HEK293 (cell line): ENCODE measurements around the gene ZFAND3.

Experiments used
- CTCF ChIA-PET: fragments of 350-600 bp; formaldehyde crosslinking; extraction: SDS; loops from one replicate; lab custom pipeline; 2021; ENCODE audit warnings: antibody characterized with exemption; lab: Yijun Ruan, JAX
- POLR2A ChIA-PET: fragments of 300-600 bp; formaldehyde crosslinking; extraction: SDS; loops from one replicate; lab custom pipeline; 2020; ENCODE audit warnings: antibody characterized with exemption, inconsistent platforms; lab: Yijun Ruan, JAX
- H3K27ac ChIP-seq: fragments of 200-500 bp; sonication (Bioruptor generic); 2 replicates; pipeline ENCODE4 v1.5.1; 2014; ENCODE audit warnings: low read depth, low read length, control low read depth, inconsistent platforms; ENCODE audit errors: extremely low read depth
- H3K36me3 ChIP-seq, 2 experiments: fragments of 200-500 bp in 1 of 2; sonication (Bioruptor generic) in 1 of 2; 1 replicate in 1 of 2; 2 replicates in 1 of 2; pipeline ENCODE4 v1.5.1; 2014 to 2017; ENCODE audit warnings: inconsistent platforms in 2 of 2, low read length in 2 of 2; ENCODE audit not compliant: control insufficient read depth in 2 of 2, insufficient read depth in 1 of 2
- H3K4me1 ChIP-seq: fragments of 200-500 bp; sonication (Bioruptor generic); 2 replicates; pipeline ENCODE4 v1.5.1; 2014; ENCODE audit warnings: mild to moderate bottlenecking, low read length, inconsistent platforms; ENCODE audit not compliant: control insufficient read depth, insufficient read depth
- H3K4me3 ChIP-seq: 2 replicates; pipeline ENCODE4 v1.5.1; 2011; ENCODE audit warnings: low read depth, mild to moderate bottlenecking, control low read depth, low read length, moderate library complexity
- H3K9me3 ChIP-seq: fragments of 200-500 bp; sonication (Bioruptor generic); 2 replicates; pipeline ENCODE4 v1.5.1; 2014; ENCODE audit warnings: low read depth, low read length, inconsistent platforms; ENCODE audit not compliant: control insufficient read depth, insufficient read depth
- GLI2 ChIP-seq: fragments of 450-650 bp; formaldehyde crosslinking; IDR thresholded peaks from 2 replicates; pipeline ENCODE4; 2017; ENCODE audit warnings: missing biosample characterization, missing genetic modification characterization, low read depth, borderline replicate concordance
- PRDM10 ChIP-seq: fragments of 450-650 bp; formaldehyde crosslinking; IDR thresholded peaks from 2 replicates; pipeline ENCODE4 v1.5.1; 2016; ENCODE audit warnings: missing biosample characterization, missing genetic modification characterization
- WT1 ChIP-seq: fragments of 450-650 bp; formaldehyde crosslinking; IDR thresholded peaks from 2 replicates; pipeline ENCODE4 v1.5.1; 2016; ENCODE audit warnings: missing biosample characterization, missing genetic modification characterization
- ZIC2 ChIP-seq: fragments of 450-650 bp; formaldehyde crosslinking; IDR thresholded peaks from 2 replicates; pipeline ENCODE4 v1.5.1; 2016; ENCODE audit warnings: missing biosample characterization, missing genetic modification characterization
- ZNF214 ChIP-seq: fragments of 450-650 bp; formaldehyde crosslinking; IDR thresholded peaks from 2 replicates; pipeline ENCODE4 v1.5.1; 2017; ENCODE audit warnings: missing biosample characterization, mild to moderate bottlenecking, missing genetic modification characterization, borderline replicate concordance
- ZNF23 ChIP-seq: fragments of 450-650 bp; formaldehyde crosslinking; IDR thresholded peaks from 2 replicates; pipeline ENCODE4 v1.5.1; 2016; ENCODE audit warnings: missing biosample characterization, missing genetic modification characterization, borderline replicate concordance
- ZNF341 ChIP-seq: fragments of 450-650 bp; formaldehyde crosslinking; IDR thresholded peaks from 2 replicates; pipeline ENCODE4; 2016; ENCODE audit warnings: low read depth, missing biosample characterization, missing genetic modification characterization
- ZNF514 ChIP-seq: fragments of 450-650 bp; formaldehyde crosslinking; IDR thresholded peaks from 2 replicates; pipeline ENCODE4 v1.5.1; 2016; ENCODE audit warnings: missing biosample characterization, missing genetic modification characterization
- ZNF555 ChIP-seq: fragments of 450-650 bp; formaldehyde crosslinking; conservative IDR thresholded peaks from 2 replicates; pipeline ENCODE4 v1.5.1; 2017; ENCODE audit warnings: missing biosample characterization, mild to moderate bottlenecking, missing genetic modification characterization, inconsistent platforms
- ZNF621 ChIP-seq: fragments of 450-650 bp; formaldehyde crosslinking; IDR thresholded peaks from 2 replicates; pipeline ENCODE4 v1.5.1; 2017; ENCODE audit warnings: missing biosample characterization, missing genetic modification characterization
- ZNF747 ChIP-seq: fragments of 450-650 bp; formaldehyde crosslinking; IDR thresholded peaks from 2 replicates; pipeline ENCODE4 v1.5.1; 2016; ENCODE audit warnings: missing biosample characterization, missing genetic modification characterization
- ZNF785 ChIP-seq: fragments of 450-650 bp; formaldehyde crosslinking; IDR thresholded peaks from 2 replicates; pipeline ENCODE4 v1.5.1; 2016; ENCODE audit warnings: missing biosample characterization, missing genetic modification characterization
- ZNF843 ChIP-seq: fragments of 450-650 bp; formaldehyde crosslinking; IDR thresholded peaks from 2 replicates; pipeline ENCODE4 v1.5.1; 2016; ENCODE audit warnings: missing biosample characterization, missing genetic modification characterization
- TF ChIP-seq, protein P1 (sequence below): fragments of 450-650 bp; formaldehyde crosslinking; IDR thresholded peaks from 2 replicates; pipeline ENCODE4 v1.5.1; 2016; ENCODE audit warnings: missing biosample characterization, missing genetic modification characterization
- TF ChIP-seq, protein P2 (sequence below): fragments of 450-650 bp; formaldehyde crosslinking; IDR thresholded peaks from 2 replicates; pipeline ENCODE4 v1.5.1; 2016; ENCODE audit warnings: missing biosample characterization, missing genetic modification characterization

Gene ZFAND3

DNA sequence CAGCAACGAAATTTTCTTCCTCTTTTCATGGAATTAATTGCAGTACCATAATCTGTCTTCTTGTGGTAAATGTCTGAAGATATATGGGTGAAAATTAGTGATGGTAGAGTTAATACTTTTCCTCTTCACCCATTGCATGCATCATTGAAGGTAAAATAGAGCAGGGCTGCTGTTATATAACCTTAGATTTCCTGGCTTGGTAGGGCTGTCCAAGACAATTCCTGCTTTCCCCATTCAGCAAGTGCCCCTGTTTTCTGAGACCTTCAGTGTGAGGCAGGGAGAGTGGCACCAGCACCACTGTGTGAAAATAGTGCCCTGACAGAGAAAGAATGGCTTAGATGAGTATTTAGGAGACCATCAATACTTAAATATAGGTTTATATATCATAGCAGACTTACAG, 202.0 kb downstream of the ZFAND3 start:
- Histone ChIP-seq H3K4me1 (peaks cover 20% of the 10 kb centered on the region), H3K27ac (no peak overlapping the region), H3K9me3 (no peaks in the 10 kb centered on the region; the same call in 1 of the 2 replicates), H3K4me3 (no peak overlapping the region), H3K36me3 (no peaks in the 10 kb centered on the region)
- ChIA-PET POLR2A (no interaction called here), CTCF (interaction anchor here (1.0 to 2.1 kb wide), 4 partner anchors 12 to 472 kb away, joined by 4 to 9 read pairs (median 5); no protein-coding TSS in a partner anchor)
- TF ChIP-seq WT1 (tag by site-specific recombination), result no peak
- TF ChIP-seq ZNF514 (tag by site-specific recombination), result no peak
- TF ChIP-seq ZNF747 (tag by site-specific recombination), result no peak
- TF ChIP-seq, protein P1, sequence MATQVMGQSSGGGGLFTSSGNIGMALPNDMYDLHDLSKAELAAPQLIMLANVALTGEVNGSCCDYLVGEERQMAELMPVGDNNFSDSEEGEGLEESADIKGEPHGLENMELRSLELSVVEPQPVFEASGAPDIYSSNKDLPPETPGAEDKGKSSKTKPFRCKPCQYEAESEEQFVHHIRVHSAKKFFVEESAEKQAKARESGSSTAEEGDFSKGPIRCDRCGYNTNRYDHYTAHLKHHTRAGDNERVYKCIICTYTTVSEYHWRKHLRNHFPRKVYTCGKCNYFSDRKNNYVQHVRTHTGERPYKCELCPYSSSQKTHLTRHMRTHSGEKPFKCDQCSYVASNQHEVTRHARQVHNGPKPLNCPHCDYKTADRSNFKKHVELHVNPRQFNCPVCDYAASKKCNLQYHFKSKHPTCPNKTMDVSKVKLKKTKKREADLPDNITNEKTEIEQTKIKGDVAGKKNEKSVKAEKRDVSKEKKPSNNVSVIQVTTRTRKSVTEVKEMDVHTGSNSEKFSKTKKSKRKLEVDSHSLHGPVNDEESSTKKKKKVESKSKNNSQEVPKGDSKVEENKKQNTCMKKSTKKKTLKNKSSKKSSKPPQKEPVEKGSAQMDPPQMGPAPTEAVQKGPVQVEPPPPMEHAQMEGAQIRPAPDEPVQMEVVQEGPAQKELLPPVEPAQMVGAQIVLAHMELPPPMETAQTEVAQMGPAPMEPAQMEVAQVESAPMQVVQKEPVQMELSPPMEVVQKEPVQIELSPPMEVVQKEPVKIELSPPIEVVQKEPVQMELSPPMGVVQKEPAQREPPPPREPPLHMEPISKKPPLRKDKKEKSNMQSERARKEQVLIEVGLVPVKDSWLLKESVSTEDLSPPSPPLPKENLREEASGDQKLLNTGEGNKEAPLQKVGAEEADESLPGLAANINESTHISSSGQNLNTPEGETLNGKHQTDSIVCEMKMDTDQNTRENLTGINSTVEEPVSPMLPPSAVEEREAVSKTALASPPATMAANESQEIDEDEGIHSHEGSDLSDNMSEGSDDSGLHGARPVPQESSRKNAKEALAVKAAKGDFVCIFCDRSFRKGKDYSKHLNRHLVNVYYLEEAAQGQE, result no peak
- TF ChIP-seq ZNF214, result no peak
- TF ChIP-seq ZNF341, result no peak
- no peak for TF ChIP-seq ZNF23 (tag by site-specific recombination)
- TF ChIP-seq, protein P2, sequence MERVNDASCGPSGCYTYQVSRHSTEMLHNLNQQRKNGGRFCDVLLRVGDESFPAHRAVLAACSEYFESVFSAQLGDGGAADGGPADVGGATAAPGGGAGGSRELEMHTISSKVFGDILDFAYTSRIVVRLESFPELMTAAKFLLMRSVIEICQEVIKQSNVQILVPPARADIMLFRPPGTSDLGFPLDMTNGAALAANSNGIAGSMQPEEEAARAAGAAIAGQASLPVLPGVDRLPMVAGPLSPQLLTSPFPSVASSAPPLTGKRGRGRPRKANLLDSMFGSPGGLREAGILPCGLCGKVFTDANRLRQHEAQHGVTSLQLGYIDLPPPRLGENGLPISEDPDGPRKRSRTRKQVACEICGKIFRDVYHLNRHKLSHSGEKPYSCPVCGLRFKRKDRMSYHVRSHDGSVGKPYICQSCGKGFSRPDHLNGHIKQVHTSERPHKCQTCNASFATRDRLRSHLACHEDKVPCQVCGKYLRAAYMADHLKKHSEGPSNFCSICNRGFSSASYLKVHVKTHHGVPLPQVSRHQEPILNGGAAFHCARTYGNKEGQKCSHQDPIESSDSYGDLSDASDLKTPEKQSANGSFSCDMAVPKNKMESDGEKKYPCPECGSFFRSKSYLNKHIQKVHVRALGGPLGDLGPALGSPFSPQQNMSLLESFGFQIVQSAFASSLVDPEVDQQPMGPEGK (tag by site-specific recombination), result no peak
- no peak for TF ChIP-seq ZNF621 (tag by site-specific recombination)
- no peak for TF ChIP-seq GLI2 (tag by site-specific recombination)
- no peak for TF ChIP-seq ZIC2 (tag by site-specific recombination)
- TF ChIP-seq PRDM10, result no peak
- no peak for TF ChIP-seq ZNF843 (tag by site-specific recombination)

DNA sequence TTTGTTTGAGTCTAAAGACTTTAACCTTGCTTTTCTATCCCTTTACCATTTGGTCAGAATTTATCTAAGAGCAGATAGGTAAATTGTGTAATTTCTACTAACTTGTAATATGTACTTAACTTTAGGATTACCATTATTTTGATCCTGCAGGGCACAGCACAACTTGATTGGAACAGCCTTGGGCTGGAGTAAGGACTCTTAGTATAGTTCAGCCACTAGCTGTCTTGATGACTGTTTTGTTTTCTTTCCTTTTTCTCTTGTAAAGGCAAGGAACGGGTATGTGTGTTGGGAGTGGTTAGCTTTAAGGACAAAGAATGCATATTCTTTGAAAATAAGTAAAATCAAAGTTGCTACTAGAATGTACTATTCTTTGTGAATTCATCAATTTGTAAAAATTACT, 203.2 kb downstream of the ZFAND3 start:
- TF ChIP-seq ZNF785 (tag by site-specific recombination) (no peak), ZNF341 (peak; percentile 54), ZNF555 (tag by site-specific recombination) (no peak)
- POLR2A ChIA-PET, result no interaction called here
- Histone ChIP-seq H3K4me3 (no peak overlapping the region), H3K9me3 (no peaks in the 10 kb centered on the region; the same call in 1 of the 2 replicates), H3K4me1 (peaks cover 22% of the 10 kb centered on the region), H3K36me3 (no peaks in the 10 kb centered on the region), H3K27ac (no peak overlapping the region)
- CTCF ChIA-PET, result interaction anchor here (0.5 to 2.1 kb wide), 7 partner anchors 10 to 471 kb away, joined by 3 to 18 read pairs (median 5); no protein-coding TSS in a partner anchor
